ENCODE results near the gene LMX1B.
"Not testable (repeated sequence)": the region's sequence is repeated elsewhere in the genome, so short reads cannot be mapped to it uniquely, and the experiment has no call there.

The LMX1B gene

GRCh38 chr9:126613651-126614050, at the start of gene LMX1B:
LMX1B (plus strand) TSS chr9:126613928; CDS start chr9:126614450, 522 bp downstream.
- DNase-seq: no peak

GRCh38 chr9:126564128-126564527, 49.6 kb upstream of the LMX1B start:
- DNase-seq: no peak

GRCh38 chr9:126564716-126565115, 49.0 kb upstream of the LMX1B start:
- DNase-seq: no peak

GRCh38 chr9:126565336-126566128, 48.2 kb upstream of the LMX1B start:
- DNase-seq: no peak

GRCh38 chr9:126569036-126569435, 44.7 kb upstream of the LMX1B start:
- DNase-seq: no peak

GRCh38 chr9:126578029-126578428, 35.7 kb upstream of the LMX1B start:
- DNase-seq: no peak

- DNase-seq: not testable (repeated sequence)
These were observed 33.4 kb upstream of the LMX1B start for GRCh38 chr9:126580319-126580718.

- no peak for DNase-seq
These were observed 31.8 kb upstream of the LMX1B start for GRCh38 chr9:126581893-126582292.

GRCh38 chr9:126582427-126582826, 31.3 kb upstream of the LMX1B start:
- DNase-seq: no peak

- DNase-seq: no peak
These were observed 30.5 kb upstream of the LMX1B start for GRCh38 chr9:126583144-126583760.

- DNase-seq: no peak
These were observed 29.1 kb upstream of the LMX1B start for GRCh38 chr9:126584611-126585010.

- DNase-seq: no peak
These were observed 27.5 kb upstream of the LMX1B start for GRCh38 chr9:126586236-126586635.

- DNase-seq: no peak
These were observed 26.2 kb upstream of the LMX1B start for GRCh38 chr9:126587187-126588185.

GRCh38 chr9:126588491-126589168, 25.1 kb upstream of the LMX1B start:
- no peak for DNase-seq

GRCh38 chr9:126589349-126589748, 24.4 kb upstream of the LMX1B start:
- DNase-seq: no peak

GRCh38 chr9:126591083-126591482, 22.6 kb upstream of the LMX1B start:
- DNase-seq: no peak

- DNase-seq: no peak
These were observed 21.8 kb upstream of the LMX1B start for GRCh38 chr9:126591922-126592321.

GRCh38 chr9:126592461-126592860, 21.3 kb upstream of the LMX1B start:
- no peak for DNase-seq

- DNase-seq: no peak
These were observed 17.7 kb upstream of the LMX1B start for GRCh38 chr9:126595982-126596381.

- no peak for DNase-seq
These were observed 14.6 kb upstream of the LMX1B start for GRCh38 chr9:126599047-126599650.

GRCh38 chr9:126604059-126605055, 9.4 kb upstream of the LMX1B start:
- no peak for DNase-seq
